ENCODE results near the gene PPP2R3C.

DNA sequence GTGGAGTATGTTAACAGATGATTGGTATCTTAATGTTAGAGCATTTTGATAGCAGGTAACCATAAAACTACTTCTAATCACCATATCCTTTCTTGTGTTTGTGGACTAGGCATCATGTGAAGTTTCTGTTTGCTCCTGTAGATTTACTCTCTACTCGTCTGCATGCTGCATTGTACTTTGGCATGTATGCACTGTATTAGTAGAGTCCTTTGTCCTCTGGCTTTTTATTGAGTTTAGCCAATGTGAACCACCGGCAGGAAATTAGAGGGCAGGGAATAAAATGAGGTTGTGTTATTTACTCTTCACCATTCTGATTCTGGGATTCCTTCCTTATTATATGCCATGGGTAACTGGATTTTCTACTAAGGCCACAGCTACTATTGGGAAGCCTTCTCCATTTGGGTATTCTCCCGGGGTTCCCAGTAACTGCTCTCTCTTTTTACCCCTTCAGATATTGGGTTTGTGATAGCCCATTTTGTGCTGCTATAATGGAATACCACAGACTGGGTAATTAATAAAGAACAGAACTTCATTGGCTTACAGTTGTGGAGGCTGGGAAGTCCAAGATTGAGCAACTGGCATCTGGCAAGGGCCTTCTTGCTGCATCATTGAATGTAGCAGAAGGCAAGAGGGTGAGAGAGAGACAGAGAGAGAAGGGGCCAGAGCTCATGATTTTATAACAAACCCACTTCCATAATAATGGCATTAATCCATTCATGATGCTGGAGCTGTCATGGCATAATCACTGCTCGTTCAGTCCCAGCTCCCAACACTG lies 53.4 kb downstream of the PPP2R3C start:
- no peak for TF ChIP-seq EZH2 (IDR thresholded peaks at IDR 0.05)
- no peak for TF ChIP-seq POLR2AphosphoS5 (IDR thresholded peaks at IDR 0.05; ENCODE audit: borderline replicate concordance, low read depth, low read length)

Measured in SK-N-MC (cell line).